Spleen (tissue), 11 donors: Measurements from ENCODE around the gene OGFOD3. TPM values are rescaled to one million over a fixed set of nuclear protein-coding genes. Genes with fewer than 3 reads are reported as not detected.

Source experiments
- DNase-seq: peaks from one replicate; pipeline ENCODE4 v3.0.0-alpha.2; 2020
- H3K27ac ChIP-seq, 8 donors: fragments of 200-600 bp; sonication (generic) in 7 of 8; 1 replicate in 4 of 8; 2 replicates in 4 of 8; pipeline versions ENCODE4 v1.5.0 to v1.8.0; 2016 to 2021; ENCODE audit warnings: inconsistent platforms in 4 of 8, mild to moderate bottlenecking in 4 of 8, moderate library complexity in 1 of 8
- H3K27me3 ChIP-seq, 7 donors: fragments of 200-600 bp; sonication (generic) in 6 of 7; replicated peaks in 1 of 7; 1 replicate in 4 of 7; 2 replicates in 3 of 7; pipeline versions ENCODE4 v1.5.0 to v1.8.0; 2016 to 2021; ENCODE audit warnings: inconsistent platforms in 3 of 7, mild to moderate bottlenecking in 1 of 7
- H3K36me3 ChIP-seq, 6 donors: fragments of 200-600 bp; sonication (generic) in 5 of 6; 1 replicate in 4 of 6; 2 replicates in 2 of 6; pipeline versions ENCODE4 v1.5.0 to v1.8.0; 2016 to 2021; ENCODE audit warnings: inconsistent platforms in 2 of 6
- H3K4me1 ChIP-seq, 6 donors: fragments of 200-600 bp; sonication (generic) in 5 of 6; 1 replicate in 3 of 6; 2 replicates in 3 of 6; pipeline versions ENCODE4 v1.5.0 to v1.8.0; 2016 to 2021; ENCODE audit warnings: inconsistent platforms in 3 of 6
- H3K4me3 ChIP-seq, 8 donors: fragments of 200-600 bp; sonication (generic) in 7 of 8; 1 replicate in 4 of 8; 2 replicates in 4 of 8; pipeline versions ENCODE4 v1.5.0 to v1.8.0; 2016 to 2021; ENCODE audit warnings: inconsistent platforms in 4 of 8, mild to moderate bottlenecking in 4 of 8, moderate library complexity in 2 of 8
- H3K9me3 ChIP-seq, 8 donors: fragments of 200-600 bp; sonication (generic) in 7 of 8; 1 replicate in 4 of 8; 2 replicates in 4 of 8; pipeline versions ENCODE4 v1.5.0 to v1.8.0; 2016 to 2021; ENCODE audit warnings: inconsistent platforms in 4 of 8
- CTCF ChIP-seq, 11 experiments: fragments of 200-600 bp in 7 of 11; fragments of 450-650 bp in 4 of 11; sonication (generic) in 4 of 11; IDR thresholded peaks in 8 of 11; conservative IDR thresholded peaks in 3 of 11; 1 replicate in 7 of 11; 2 replicates in 4 of 11; pipeline versions ENCODE4 v1.4.0 to v1.8.0; 2016 to 2021; ENCODE audit warnings: antibody characterized with exemption in 11 of 11, inconsistent platforms in 4 of 11, mild to moderate bottlenecking in 1 of 11
- POLR2A ChIP-seq, 3 donors: fragments of 450-650 bp; IDR thresholded peaks; one replicate each; pipeline ENCODE4 v1.5.1; 2017; ENCODE audit warnings: antibody characterized with exemption in 3 of 3, mild to moderate bottlenecking in 1 of 3
- POLR2AphosphoS5 ChIP-seq, 3 donors: sonication (generic); formaldehyde crosslinking; IDR thresholded peaks; one replicate each; pipeline ENCODE4 v1.5.1; 2017; ENCODE audit warnings: antibody characterized with exemption in 3 of 3
- WGBS, 5 donors: extraction: QIAGEN DNeasy Blood & Tissue Kit in 3 of 5; methylation state at CpG; one replicate each; pipeline versions ENCODE4 v1.1.5 to v1.1.7; 2013 to 2018; 5-methylcytosine and 5-hydroxymethylcytosine counted together
- intact Hi-C: fragments of 100-400 bp; cut with DNase I; formaldehyde crosslinking; loops from one replicate; pipeline ENCODE4 v1.15.0; 2023; ENCODE audit warnings: low total_unique reads
- polyA plus RNA-seq, 3 donors: library from polyadenylated mRNA; stranded (reverse); fragments of 200-250 nt; gene quantifications; one replicate each; pipeline ENCODE4 v1.2.1, GENCODE V29; 2013
- total RNA-seq, 7 donors: library from RNA; depleted of rRNA in 3 of 7; stranded (reverse); fragments of >200 nt in 3 of 7; fragmentation: NEBNext Ultra II Directional in 4 of 7; extraction: Animal tissue kit (Norgen Biotek cat#: 25700) in 4 of 7; gene quantifications; one replicate each; pipeline versions ENCODE4 v1.1.0 to v1.2.1, GENCODE V29; 2016 to 2021
- donor health status: healthy with polysubstance abuse.
- donor health status: DM: no; HTN: no; CAD: no; lungs with moderate emphysema.
- donor health status: DM: no; HTN: no; CAD: no.
- donor health status: Bipolar disorder and iron deficiency.
- donor health status: healthy.
- donor health status: DM: no; HTN: no; CAD: no.
- donor health status: DM: yes; HTN: yes; CAD: no.

OGFOD3 gene
- total and polyA plus RNA-seq, 10 donors: 10.3 to 28.1 (median 21.8) TPM

GRCh38 chr17:82416771-82417170, 1.6 kb downstream of the OGFOD3 start:
- H3K36me3 ChIP-seq: peaks cover 0 to 32% (median 6%) of the 10 kb centered on the region in 6 donors
- peaks cover 18 to 58% (median 38%) of the 10 kb centered on the region in 6 donors for H3K4me1 ChIP-seq
- H3K27me3 ChIP-seq: no peaks in the 10 kb centered on the region
- no peak overlapping the region for H3K27ac ChIP-seq
- no peak for DNase-seq
- intact Hi-C loops: no loop called here
- no peaks in the 10 kb centered on the region for H3K9me3 ChIP-seq
- 81 to 92% (median 88%) methylated on average over 6 of the region's 6 CpGs for WGBS, 5 donors
- no peak overlapping the region for H3K4me3 ChIP-seq
- no peak for TF ChIP-seq CTCF (IDR thresholded peaks at IDR 0.05 in 8 of 11, conservative IDR thresholded peaks at IDR 0.05 in 3 of 11)
- no peak for TF ChIP-seq POLR2AphosphoS5 (IDR thresholded peaks at IDR 0.05)
- TF ChIP-seq POLR2A (IDR thresholded peaks at IDR 0.05): no peak

- intact Hi-C loops: no loop called here
- H3K36me3 ChIP-seq: peaks cover 0 to 32% (median 7%) of the 10 kb centered on the region in 6 donors
- H3K27ac ChIP-seq: no peak overlapping the region
- no peaks in the 10 kb centered on the region for H3K9me3 ChIP-seq
- H3K27me3 ChIP-seq: no peaks in the 10 kb centered on the region
- DNase-seq: no peak
- no peak overlapping the region for H3K4me3 ChIP-seq
- peaks cover 18 to 58% (median 38%) of the 10 kb centered on the region in 6 donors for H3K4me1 ChIP-seq
- 88 to 96% (median 91%) methylated on average over 4 of the region's 4 CpGs for WGBS, 5 donors
- TF ChIP-seq CTCF (IDR thresholded peaks at IDR 0.05 in 8 of 11, conservative IDR thresholded peaks at IDR 0.05 in 3 of 11): no peak
- TF ChIP-seq POLR2AphosphoS5 (IDR thresholded peaks at IDR 0.05): no peak
- TF ChIP-seq POLR2A (IDR thresholded peaks at IDR 0.05): no peak
Observed at GRCh38 chr17:82416264-82416663, 2.1 kb downstream of the OGFOD3 start.

GRCh38 chr17:82415786-82416185, 2.6 kb downstream of the OGFOD3 start:
- peaks cover 0 to 29% (median 7%) of the 10 kb centered on the region in 6 donors for H3K36me3 ChIP-seq
- no peak for DNase-seq
- H3K27ac ChIP-seq: no peak overlapping the region
- H3K4me1 ChIP-seq: peaks cover 18 to 58% (median 38%) of the 10 kb centered on the region in 6 donors
- no peak overlapping the region for H3K4me3 ChIP-seq
- no peaks in the 10 kb centered on the region for H3K27me3 ChIP-seq
- TF ChIP-seq CTCF (IDR thresholded peaks at IDR 0.05 in 8 of 11, conservative IDR thresholded peaks at IDR 0.05 in 3 of 11) (no peak), POLR2A (IDR thresholded peaks at IDR 0.05) (no peak), POLR2AphosphoS5 (IDR thresholded peaks at IDR 0.05) (no peak)
- intact Hi-C loops: loop anchor here (2.0 kb wide), 1 partner anchor 65 kb away; no protein-coding TSS in a partner anchor
- H3K9me3 ChIP-seq: no peaks in the 10 kb centered on the region
- 88 to 91% (median 90%) methylated on average over 9 of the region's 9 CpGs for WGBS, 5 donors

- peaks cover 0 to 27% (median 6%) of the 10 kb centered on the region in 6 donors for H3K36me3 ChIP-seq
- H3K27ac ChIP-seq: no peak overlapping the region
- intact Hi-C loops: loop anchor here (2.0 kb wide), 1 partner anchor 65 kb away; no protein-coding TSS in a partner anchor
- no peaks in the 10 kb centered on the region for H3K9me3 ChIP-seq
- peaks cover 18 to 58% (median 38%) of the 10 kb centered on the region in 6 donors for H3K4me1 ChIP-seq
- no peak overlapping the region for H3K4me3 ChIP-seq
- no peaks in the 10 kb centered on the region for H3K27me3 ChIP-seq
- no peak for TF ChIP-seq POLR2AphosphoS5 (IDR thresholded peaks at IDR 0.05)
- no peak for TF ChIP-seq POLR2A (IDR thresholded peaks at IDR 0.05)
- TF ChIP-seq CTCF (IDR thresholded peaks at IDR 0.05 in 8 of 11, conservative IDR thresholded peaks at IDR 0.05 in 3 of 11): no peak
- no peak for DNase-seq
- WGBS, 5 donors: 85 to 94% (median 90%) methylated on average over 26 of the region's 26 CpGs
Observed at GRCh38 chr17:82415336-82415735, 3.0 kb downstream of the OGFOD3 start.
